ENCODE measurements around the gene PHF20.
"Not testable (repeated sequence)": the region's sequence is repeated elsewhere in the genome, so short reads cannot be mapped to it uniquely, and the experiment has no call there.

Gene PHF20

GRCh38 chr20:35839904-35840303, 68.1 kb downstream of the PHF20 start:
- DNase-seq (ENCODE audit: low spot score), result no peak

- DNase-seq (ENCODE audit: low spot score), result peak; percentile 2
Measured at GRCh38 chr20:35840421-35840820, 68.6 kb downstream of the PHF20 start.

- DNase-seq (ENCODE audit: low spot score), result no peak
Measured at GRCh38 chr20:35842361-35842760, 70.5 kb downstream of the PHF20 start.

GRCh38 chr20:35843894-35844293, 72.1 kb downstream of the PHF20 start:
- DNase-seq (ENCODE audit: low spot score), result not testable (repeated sequence)

- DNase-seq (ENCODE audit: low spot score), result no peak
Measured at GRCh38 chr20:35845561-35845960, 73.7 kb downstream of the PHF20 start.

- no peak for DNase-seq (ENCODE audit: low spot score)
Measured at GRCh38 chr20:35849706-35850105, 77.9 kb downstream of the PHF20 start.

GRCh38 chr20:35851659-35852058, 79.8 kb downstream of the PHF20 start:
- not testable (repeated sequence) for DNase-seq (ENCODE audit: low spot score)

- no peak for DNase-seq (ENCODE audit: low spot score)
Measured at GRCh38 chr20:35854713-35855348, 83.0 kb downstream of the PHF20 start.

- not testable (repeated sequence) for DNase-seq (ENCODE audit: low spot score)
Measured at GRCh38 chr20:35855641-35856040, 83.8 kb downstream of the PHF20 start.

GRCh38 chr20:35856866-35857265, 85.1 kb downstream of the PHF20 start:
- no peak for DNase-seq (ENCODE audit: low spot score)

GRCh38 chr20:35866418-35867202, 94.8 kb downstream of the PHF20 start:
- DNase-seq (ENCODE audit: low spot score), result no peak

GRCh38 chr20:35870541-35871258, 98.9 kb downstream of the PHF20 start:
- no peak for DNase-seq (ENCODE audit: low spot score)

GRCh38 chr20:35871259-35871771, 99.5 kb downstream of the PHF20 start:
- no peak for DNase-seq (ENCODE audit: low spot score)

- no peak for DNase-seq (ENCODE audit: low spot score)
Measured at GRCh38 chr20:35876033-35876320, 104.2 kb downstream of the PHF20 start.

- DNase-seq (ENCODE audit: low spot score), result no peak
Measured at GRCh38 chr20:35877611-35878010, 105.8 kb downstream of the PHF20 start.

GRCh38 chr20:35878113-35878625, 106.4 kb downstream of the PHF20 start:
- no peak for DNase-seq (ENCODE audit: low spot score)

- no peak for DNase-seq (ENCODE audit: low spot score)
Measured at GRCh38 chr20:35881676-35882075, 109.9 kb downstream of the PHF20 start.

- DNase-seq (ENCODE audit: low spot score), result not testable (repeated sequence)
Measured at GRCh38 chr20:35882427-35883161, 110.8 kb downstream of the PHF20 start.

GRCh38 chr20:35883336-35883777, 111.5 kb downstream of the PHF20 start:
- no peak for DNase-seq (ENCODE audit: low spot score)

GRCh38 chr20:35883778-35884540, 112.1 kb downstream of the PHF20 start:
- DNase-seq (ENCODE audit: low spot score), result peak; percentile 57

GRCh38 chr20:35884541-35884865, 112.7 kb downstream of the PHF20 start:
- DNase-seq (ENCODE audit: low spot score), result no peak
